Pancreas (tissue), 10 donors: ENCODE data around the gene ZNF365. TPM values are rescaled to one million over a fixed set of nuclear protein-coding genes. Genes with fewer than 3 reads are reported as not detected.
"Not testable (repeated sequence)": the region's sequence is repeated elsewhere in the genome, so short reads cannot be mapped to it uniquely, and the experiment has no call there.

Experiments
- ATAC-seq, 4 donors: fragments of 200-7000 bp; cut with Tn5 transposase; one replicate each; pipeline versions ENCODE4 v1.8.0 to v1.9.1; 2020; ENCODE audit warnings: mild to moderate bottlenecking in 4 of 4, moderate library complexity in 4 of 4
- DNase-seq, 6 donors: peaks; one replicate each; pipeline ENCODE4 v3.0.0-alpha.2; 2020
- FAIRE-seq: peaks from 2 replicates; lab custom pipeline; 2012; peaks lifted over from hg19 to GRCh38; lab: Jason Lieb, UNC
- H3K27ac ChIP-seq, 4 donors: fragments of 200-600 bp; sonication (generic); 1 replicate in 3 of 4; 2 replicates in 1 of 4; pipeline versions ENCODE4 v1.5.0 to v1.8.0; 2020
- H3K27me3 ChIP-seq, 4 donors: fragments of 200-600 bp; one replicate each; pipeline ENCODE4 v1.8.0; 2021
- H3K36me3 ChIP-seq, 3 donors: fragments of 200-600 bp; sonication (generic) in 1 of 3; one replicate each; pipeline versions ENCODE4 v1.5.0 to v1.8.0; 2020 to 2021
- H3K4me1 ChIP-seq, 3 donors: fragments of 200-600 bp; one replicate each; pipeline ENCODE4 v1.8.0; 2021
- H3K4me3 ChIP-seq, 4 donors: fragments of 200-600 bp; sonication (generic) in 2 of 4; one replicate each; pipeline versions ENCODE4 v1.5.0 to v1.8.0; 2020 to 2021
- H3K9me3 ChIP-seq, 4 donors: fragments of 200-600 bp; one replicate each; pipeline ENCODE4 v1.8.0; 2021
- CTCF ChIP-seq, 4 donors: fragments of 200-600 bp; sonication (generic) in 3 of 4; IDR thresholded peaks; one replicate each; pipeline versions ENCODE4 v1.5.0 to v1.8.0; 2021; ENCODE audit warnings: antibody characterized with exemption in 4 of 4
- WGBS, 2 donors: extraction: QIAGEN DNeasy Blood & Tissue Kit; methylation state at CpG; one replicate each; pipeline ENCODE4 v1.1.7; 2013; 5-methylcytosine and 5-hydroxymethylcytosine counted together
- intact Hi-C, 3 donors: fragments of 100-400 bp; cut with DNase I; formaldehyde crosslinking; loops; one replicate each; pipeline versions ENCODE4 v1.11.1 to v1.14.2; 2022
- polyA plus RNA-seq, 2 donors: library from polyadenylated mRNA; stranded (reverse); fragments of 200-250 nt; gene quantifications; one replicate each; pipeline ENCODE4 v1.2.3, GENCODE V29; 2013
- total RNA-seq, 6 donors: library from RNA; stranded (reverse); fragmentation: NEBNext Ultra II Directional in 4 of 6; extraction: Animal tissue kit (Norgen Biotek cat#: 25700) in 4 of 6; gene quantifications; one replicate each; pipeline versions ENCODE4 v1.2.1 to v1.2.4, GENCODE V29; 2021 to 2023
- donor health status: healthy with polysubstance abuse.
- donor health status: DM: no; HTN: no; CAD: no; lungs with moderate emphysema.
- donor health status: DM: no; HTN: no; CAD: no.
- donor health status: control.
- donor health status: control.
- donor health status: Bipolar disorder and iron deficiency.
- donor health status: DM: yes; HTN: yes; CAD: no.
- donor health status: DM: no; HTN: no; CAD: no.
- donor health status: DM: no; HTN: no; CAD: no.
- donor health status: DM: yes; HTN: yes; CAD: no.

ZNF365 gene
- total and polyA plus RNA-seq, 8 donors, result 0.08 to 1.6 (median 0.34) TPM

GRCh38 chr10:62396864-62397263 is 22.7 kb downstream of the ZNF365 start:
- H3K4me1 ChIP-seq, result no peaks in the 10 kb centered on the region
- intact Hi-C loops, result no loop called here
- DNase-seq (no peak), ATAC-seq (no peak), FAIRE-seq (no peak)
- H3K27ac ChIP-seq, result no peak overlapping the region
- 62 to 64% methylated on average over 3 of the region's 3 CpGs for WGBS, 2 donors
- H3K4me3 ChIP-seq, result no peak overlapping the region
- H3K27me3 ChIP-seq, result no peaks in the 10 kb centered on the region
- no peaks in the 10 kb centered on the region for H3K9me3 ChIP-seq
- no peaks in the 10 kb centered on the region for H3K36me3 ChIP-seq
- no peak for TF ChIP-seq CTCF (IDR thresholded peaks at IDR 0.05)

- no peak for DNase-seq
- Histone ChIP-seq H3K36me3 (no peaks in the 10 kb centered on the region), H3K4me3 (no peak overlapping the region), H3K9me3 (no peaks in the 10 kb centered on the region), H3K27me3 (no peaks in the 10 kb centered on the region), H3K27ac (no peak overlapping the region), H3K4me1 (no peaks in the 10 kb centered on the region)
- 72 to 89% methylated on average over 5 of the region's 5 CpGs for WGBS, 2 donors
- no peak for ATAC-seq
- no peak for TF ChIP-seq CTCF (IDR thresholded peaks at IDR 0.05)
- intact Hi-C loops, result no loop called here
- FAIRE-seq, result no peak
Measured at GRCh38 chr10:62399211-62399610, 25.0 kb downstream of the ZNF365 start.

GRCh38 chr10:62402508-62402907 is 28.3 kb downstream of the ZNF365 start:
- Histone ChIP-seq H3K27me3 (no peaks in the 10 kb centered on the region), H3K4me1 (no peaks in the 10 kb centered on the region), H3K4me3 (no peak overlapping the region), H3K36me3 (no peaks in the 10 kb centered on the region), H3K9me3 (no peaks in the 10 kb centered on the region), H3K27ac (no peak overlapping the region)
- ATAC-seq (no peak), DNase-seq (no peak), FAIRE-seq (no peak)
- intact Hi-C loops, result no loop called here
- no peak for TF ChIP-seq CTCF (IDR thresholded peaks at IDR 0.05)

- WGBS, 2 donors, result 36 to 45% methylated on average over 1 of the region's 1 CpG
- intact Hi-C loops, H3K27ac ChIP-seq, FAIRE-seq, H3K4me1 ChIP-seq, H3K27me3 ChIP-seq, H3K9me3 ChIP-seq, H3K4me3 ChIP-seq, ATAC-seq, H3K36me3 ChIP-seq, DNase-seq: not testable (repeated sequence)
Measured at GRCh38 chr10:62410528-62410927, 36.4 kb downstream of the ZNF365 start.

GRCh38 chr10:62410934-62411333 is 36.8 kb downstream of the ZNF365 start:
- ATAC-seq, H3K9me3 ChIP-seq, H3K4me3 ChIP-seq, H3K36me3 ChIP-seq, H3K4me1 ChIP-seq, DNase-seq, FAIRE-seq, H3K27ac ChIP-seq, H3K27me3 ChIP-seq, intact Hi-C loops: not testable (repeated sequence)
- 40% methylated on average over 1 of the region's 1 CpG for WGBS, 2 donors

- no peaks in the 10 kb centered on the region for H3K9me3 ChIP-seq
- no peak overlapping the region for H3K4me3 ChIP-seq
- DNase-seq (no peak), ATAC-seq (no peak), FAIRE-seq (no peak)
- no peaks in the 10 kb centered on the region for H3K27me3 ChIP-seq
- intact Hi-C loops, result no loop called here
- H3K27ac ChIP-seq, result no peak overlapping the region
- 54 to 62% methylated on average over 5 of the region's 5 CpGs for WGBS, 2 donors
- TF ChIP-seq CTCF (IDR thresholded peaks at IDR 0.05), result no peak
- no peaks in the 10 kb centered on the region for H3K4me1 ChIP-seq
- H3K36me3 ChIP-seq, result no peaks in the 10 kb centered on the region
Measured at GRCh38 chr10:62413048-62413447, 38.9 kb downstream of the ZNF365 start.
